HFFc6 (cell line): ENCODE measurements around the gene FAM168A. TPM values are rescaled to one million over a fixed set of nuclear protein-coding genes. Genes with fewer than 3 reads are reported as not detected.

Experiments used
- DNase-seq: peaks from one replicate; pipeline ENCODE4 v3.0.0-alpha.2; 2018
- H3K27ac Mint-ChIP-seq: 2 replicates; pipeline ENCODE4 v1.8.0; 2020; ENCODE audit warnings: mild to moderate bottlenecking, mixed read lengths
- H3K27me3 Mint-ChIP-seq: 2 replicates; pipeline ENCODE4 v1.8.0; 2021; ENCODE audit warnings: mild to moderate bottlenecking, moderate library complexity, mixed read lengths; ENCODE audit not compliant: insufficient read depth
- H3K36me3 Mint-ChIP-seq: 2 replicates; pipeline ENCODE4 v1.8.0; 2021; ENCODE audit warnings: low read depth, mixed read lengths
- H3K4me1 Mint-ChIP-seq: 2 replicates; pipeline ENCODE4 v1.8.0; 2020; ENCODE audit warnings: low read depth, mixed read lengths
- H3K4me3 Mint-ChIP-seq: 2 replicates; pipeline ENCODE4 v1.8.0; 2020; ENCODE audit warnings: mild to moderate bottlenecking, moderate library complexity, mixed read lengths
- H3K9me3 Mint-ChIP-seq: 2 replicates; pipeline ENCODE4 v1.8.0; 2020; ENCODE audit warnings: mild to moderate bottlenecking, mixed read lengths
- CTCF ChIP-seq: fragments of 200-600 bp; sonication (generic); IDR thresholded peaks from 2 replicates; pipeline ENCODE4 v1.5.0; 2021; ENCODE audit warnings: antibody characterized with exemption, mild to moderate bottlenecking
- total RNA-seq, 6 experiments: library from RNA; stranded (reverse); fragmentation: NEBNext Ultra II Directional; extraction: Animal tissue kit (Norgen Biotek cat#: 25700); gene quantifications; 2 replicates in 1 of 6; 3 replicates in 5 of 6; pipeline ENCODE4 v1.2.3, GENCODE V29; 2021

Gene FAM168A
- total RNA-seq, 6 experiments from 2014 or later = 32.6 to 40.1 (median 38.8) TPM

DNA sequence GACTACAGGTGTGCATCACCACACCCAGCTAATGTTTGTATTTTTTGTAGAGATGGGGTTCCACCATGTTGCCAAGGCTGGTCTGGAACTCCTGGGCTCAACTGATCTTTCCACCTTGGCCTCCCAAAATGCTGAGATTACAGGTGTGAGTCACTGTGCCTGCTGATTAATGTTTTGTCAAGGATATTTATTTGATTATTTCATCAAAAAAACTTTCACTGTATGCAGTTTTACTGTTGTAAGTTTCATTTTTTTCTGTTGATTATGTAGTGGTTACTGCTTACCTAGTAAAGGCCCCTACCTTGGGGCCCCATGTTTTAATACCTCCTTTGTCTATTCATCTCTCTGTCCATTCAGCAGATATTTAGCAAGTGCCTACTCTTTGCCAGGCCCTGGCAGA, 16.7 kb upstream of the FAM168A start:
- Mint-ChIP-seq H3K27me3 (peaks cover 6% of the 10 kb centered on the region), H3K27ac (no peak overlapping the region), H3K9me3 (peaks cover 4% of the 10 kb centered on the region; the same call in 1 of the 2 replicates), H3K36me3 (peaks cover 4% of the 10 kb centered on the region; the same call in 1 of the 2 replicates), H3K4me1 (no peaks in the 10 kb centered on the region), H3K4me3 (no peak overlapping the region)
- no peak for DNase-seq
- no peak for TF ChIP-seq CTCF

DNA sequence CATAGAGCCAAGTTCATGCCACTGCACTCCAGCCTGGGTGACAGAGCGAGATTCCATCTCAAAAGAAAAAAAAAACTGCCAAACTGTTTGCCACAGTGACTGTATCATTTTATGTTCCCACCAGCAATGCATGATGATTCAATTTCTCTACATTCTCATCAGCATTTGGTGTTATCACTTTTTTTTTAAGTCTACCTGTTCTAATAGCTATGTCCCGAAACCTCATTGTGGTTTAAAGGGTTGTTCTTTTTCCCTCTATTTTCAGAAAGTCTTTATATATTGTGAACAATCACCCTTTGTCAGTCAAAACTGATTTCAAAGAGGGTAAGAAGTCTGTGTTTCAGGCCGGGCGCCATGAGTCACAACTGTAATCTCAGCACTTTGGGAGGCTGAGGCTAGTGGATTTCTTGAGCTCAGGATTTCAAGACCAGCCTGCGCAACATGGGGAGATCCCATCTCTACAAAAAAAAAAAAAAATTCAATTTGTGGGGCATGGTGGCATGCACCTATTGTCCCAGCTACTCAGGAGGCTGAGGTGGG, 14.8 kb upstream of the FAM168A start:
- no peak overlapping the region for H3K27ac Mint-ChIP-seq

DNA sequence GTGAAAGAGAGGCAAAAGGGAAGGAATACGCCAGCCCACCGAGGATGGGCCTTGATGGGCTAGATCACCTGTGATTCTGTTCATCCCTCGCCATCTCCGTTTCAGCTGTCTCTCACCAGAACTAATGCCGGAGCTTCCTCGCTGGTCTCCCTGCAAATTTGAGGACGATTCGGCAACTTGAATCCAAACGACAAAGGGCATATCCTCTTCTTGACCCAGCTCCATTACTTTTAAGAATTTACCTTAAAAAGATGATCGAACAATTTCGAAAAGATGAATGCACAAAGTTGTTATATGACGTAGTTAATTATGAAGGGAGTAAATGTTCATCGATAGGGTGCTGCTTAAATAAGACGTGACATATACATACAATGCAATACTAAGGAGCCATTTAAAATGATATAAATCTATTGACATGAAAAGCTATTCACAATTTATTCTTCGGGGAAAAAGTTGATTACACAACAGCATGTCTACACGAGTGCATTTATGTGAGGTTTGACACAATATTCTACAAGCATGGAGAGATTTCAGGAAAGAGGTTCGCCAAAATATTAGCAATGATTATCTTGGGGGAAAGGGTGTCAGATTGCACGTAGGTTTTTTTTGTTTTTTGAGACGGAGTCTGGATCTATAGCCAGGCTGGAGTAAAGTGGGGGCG, 937 bp upstream of the FAM168A start:
- Mint-ChIP-seq H3K4me1 (peaks cover 34% of the 10 kb centered on the region), H3K27me3 (no peaks in the 10 kb centered on the region), H3K9me3 (no peaks in the 10 kb centered on the region), H3K4me3 (peak overlapping the region; percentile 94), H3K27ac (peak overlapping the region; percentile 87), H3K36me3 (no peaks in the 10 kb centered on the region)
- no peak for DNase-seq
- TF ChIP-seq CTCF = no peak

More for the DNA sequence above, 14.8 kb upstream of the FAM168A start:
- DNase-seq = no peak
- TF ChIP-seq CTCF = no peak
- Mint-ChIP-seq H3K36me3 (peaks cover 4% of the 10 kb centered on the region; the same call in 1 of the 2 replicates), H3K4me3 (no peak overlapping the region), H3K4me1 (no peaks in the 10 kb centered on the region), H3K9me3 (peaks cover 4% of the 10 kb centered on the region; the same call in 1 of the 2 replicates), H3K27me3 (peaks cover 6% of the 10 kb centered on the region)

DNA sequence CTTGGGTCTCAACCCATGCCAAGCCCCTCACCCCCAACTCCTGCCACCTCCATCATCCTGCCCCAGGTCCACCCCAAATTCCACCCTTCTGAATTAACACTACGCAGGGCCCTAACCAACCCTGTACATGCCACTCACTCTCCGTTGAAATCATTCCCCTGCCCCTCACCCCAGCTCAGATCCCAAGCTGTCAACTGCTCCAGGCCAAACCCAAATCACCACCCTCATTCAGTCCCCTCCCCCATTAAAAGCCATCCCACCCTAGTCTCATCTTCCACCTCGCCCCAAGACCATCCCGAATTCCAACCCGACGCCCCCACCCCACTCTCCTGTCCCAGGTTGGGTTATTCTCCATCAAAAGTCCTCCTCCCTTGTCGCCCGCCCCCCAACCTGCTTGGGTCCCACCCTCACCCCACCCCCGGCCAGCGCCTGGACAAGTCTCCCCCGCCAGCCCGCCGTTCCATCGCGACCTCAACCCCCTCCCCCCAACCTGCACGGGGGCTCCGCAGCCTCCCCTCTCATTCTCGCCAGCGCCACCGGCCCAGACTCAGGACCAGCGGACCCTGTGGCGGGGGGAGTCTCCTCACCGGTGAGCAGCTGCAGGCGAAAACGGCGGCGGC, 466 bp downstream of the FAM168A start:
- Mint-ChIP-seq H3K27ac (peak overlapping the region; percentile 87), H3K9me3 (no peaks in the 10 kb centered on the region)

GRCh38 chr11:73596547-73596946, 1.4 kb downstream of the FAM168A start:
- Mint-ChIP-seq H3K4me1 (peaks cover 39% of the 10 kb centered on the region), H3K36me3 (no peaks in the 10 kb centered on the region), H3K4me3 (peak overlapping the region; percentile 94), H3K27ac (no peak overlapping the region), H3K27me3 (no peaks in the 10 kb centered on the region), H3K9me3 (no peaks in the 10 kb centered on the region)
- DNase-seq = no peak
- TF ChIP-seq CTCF = no peak

More for the DNA sequence above, 466 bp downstream of the FAM168A start:
- no peak for DNase-seq
- no peak for TF ChIP-seq CTCF
- peaks cover 39% of the 10 kb centered on the region for H3K4me1 Mint-ChIP-seq
- no peaks in the 10 kb centered on the region for H3K27me3 Mint-ChIP-seq
- no peaks in the 10 kb centered on the region for H3K36me3 Mint-ChIP-seq
- peak overlapping the region; percentile 94 for H3K4me3 Mint-ChIP-seq
